Measurements from ENCODE around the gene MND1.
A peak's percentile ranks its signal among the peaks of the same experiment; 100 is the strongest.
"Not testable (repeated sequence)": the region's sequence is repeated elsewhere in the genome, so short reads cannot be mapped to it uniquely, and the experiment has no call there.

MND1 gene

GRCh38 chr4:153408932-153409331 is 64.4 kb downstream of the MND1 start:
- FAIRE-seq = peak; percentile 70

- no peak for FAIRE-seq
Observed at GRCh38 chr4:153409412-153409811, 64.9 kb downstream of the MND1 start.

DNA sequence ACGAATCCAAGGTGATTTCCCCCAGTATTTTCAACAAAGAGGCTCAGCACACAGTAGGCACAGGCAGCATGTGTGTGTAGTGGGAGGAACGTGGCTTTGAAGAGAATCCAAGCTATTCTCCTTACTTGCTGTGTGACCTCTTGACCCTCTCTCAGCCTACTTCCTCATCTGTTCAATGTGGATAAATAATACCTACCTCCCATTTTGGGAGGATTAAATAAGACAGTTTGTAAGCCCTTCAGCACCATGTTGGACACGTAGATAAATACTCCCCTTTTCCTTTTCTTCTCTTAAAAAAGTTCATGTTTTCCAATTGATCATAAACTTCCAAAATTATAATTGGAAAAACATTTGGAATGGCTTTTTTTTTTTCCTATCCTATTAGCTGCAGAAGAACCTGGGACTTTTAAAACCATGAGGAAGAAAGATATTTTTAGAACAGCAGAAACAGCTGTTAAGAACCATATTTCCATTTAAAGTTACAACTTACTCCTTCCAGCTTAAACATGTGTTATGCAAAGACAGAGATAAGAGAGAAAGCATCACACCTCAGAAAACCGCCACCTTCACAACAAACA is 65.5 kb downstream of the MND1 start:
- FAIRE-seq = no peak

DNA sequence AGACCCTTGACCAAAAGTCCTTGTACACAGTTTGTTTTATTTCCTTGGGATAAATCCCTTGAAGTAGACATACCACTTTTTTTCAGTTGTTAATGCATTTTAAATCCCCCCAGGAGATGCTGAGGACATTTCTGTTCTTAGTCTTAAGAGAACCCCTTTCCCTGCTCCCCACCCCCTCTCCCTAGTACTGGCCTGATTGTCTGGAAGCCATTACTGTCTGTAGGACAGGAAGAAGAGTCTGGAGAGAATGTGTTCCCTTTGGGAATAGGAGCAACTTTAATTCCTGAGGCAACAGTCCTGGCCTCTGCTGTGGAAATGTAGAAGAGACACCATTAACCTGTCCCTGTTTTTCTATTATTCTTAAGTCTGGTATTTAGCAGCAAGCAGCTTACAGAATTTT is 69.4 kb downstream of the MND1 start:
- FAIRE-seq = no peak

- FAIRE-seq = not testable (repeated sequence)
Observed at GRCh38 chr4:153416456-153416855, 72.0 kb downstream of the MND1 start.

GRCh38 chr4:153418121-153418520 is 73.6 kb downstream of the MND1 start:
- no peak for FAIRE-seq

DNA sequence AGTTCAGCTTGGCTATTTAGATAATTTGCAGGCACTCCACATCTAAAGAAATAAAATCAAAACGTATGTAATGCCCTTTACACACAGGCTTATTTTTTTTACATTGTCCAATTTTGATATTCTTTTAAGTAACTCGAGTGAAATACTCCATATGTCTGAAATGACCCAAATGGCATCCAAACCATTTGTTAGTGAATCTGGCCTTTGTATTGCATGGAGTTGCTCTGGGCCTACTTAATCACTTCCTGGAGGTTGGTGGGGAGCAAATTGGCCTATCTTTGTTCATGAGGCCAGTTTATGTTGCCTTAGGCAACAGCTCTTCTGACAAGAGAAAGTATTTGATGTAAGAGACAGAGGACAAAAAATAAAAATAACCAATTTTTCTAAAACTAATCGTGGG is 74.1 kb downstream of the MND1 start:
- FAIRE-seq = no peak

- FAIRE-seq = no peak
Observed at GRCh38 chr4:153419029-153419428, 74.5 kb downstream of the MND1 start.

- no peak for FAIRE-seq
Observed at GRCh38 chr4:153419673-153420278, 75.3 kb downstream of the MND1 start.

- no peak for FAIRE-seq
Observed at GRCh38 chr4:153420361-153420760, 75.9 kb downstream of the MND1 start.

- no peak for FAIRE-seq
Observed at GRCh38 chr4:153421941-153422340, 77.5 kb downstream of the MND1 start.

DNA sequence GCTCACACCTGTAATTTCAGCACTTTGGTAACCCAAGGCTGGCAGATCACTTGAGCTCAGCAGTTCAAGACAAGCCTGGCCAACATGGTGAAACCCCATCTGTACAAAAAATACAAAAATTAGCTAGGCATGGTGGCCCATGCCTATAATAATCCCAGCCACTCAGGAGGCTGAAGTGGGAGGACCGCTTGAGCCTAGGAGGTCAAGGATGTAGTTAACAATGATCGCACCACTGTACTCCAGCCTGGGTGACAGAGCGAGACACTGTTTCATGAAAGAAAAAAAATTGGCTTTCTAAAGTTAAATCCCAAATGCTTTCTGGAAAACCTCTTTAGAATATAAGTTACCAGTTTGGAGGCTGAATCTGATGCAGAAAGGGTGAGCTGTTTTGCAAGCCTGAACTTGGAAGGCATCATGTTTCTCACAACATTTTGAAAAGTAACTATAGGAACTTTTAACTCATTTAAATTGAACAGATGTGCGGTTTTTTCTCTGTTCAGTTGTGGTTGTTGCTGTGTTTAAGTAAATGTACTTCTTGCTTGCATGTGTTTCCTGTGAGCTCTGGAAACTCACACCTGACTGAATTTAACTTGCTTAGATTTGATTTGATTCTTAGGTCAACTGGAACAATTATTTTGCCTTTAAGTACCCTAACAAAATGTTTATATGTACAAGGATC is 81.9 kb downstream of the MND1 start:
- FAIRE-seq = no peak

GRCh38 chr4:153427363-153428071 is 83.0 kb downstream of the MND1 start:
- FAIRE-seq = no peak

DNA sequence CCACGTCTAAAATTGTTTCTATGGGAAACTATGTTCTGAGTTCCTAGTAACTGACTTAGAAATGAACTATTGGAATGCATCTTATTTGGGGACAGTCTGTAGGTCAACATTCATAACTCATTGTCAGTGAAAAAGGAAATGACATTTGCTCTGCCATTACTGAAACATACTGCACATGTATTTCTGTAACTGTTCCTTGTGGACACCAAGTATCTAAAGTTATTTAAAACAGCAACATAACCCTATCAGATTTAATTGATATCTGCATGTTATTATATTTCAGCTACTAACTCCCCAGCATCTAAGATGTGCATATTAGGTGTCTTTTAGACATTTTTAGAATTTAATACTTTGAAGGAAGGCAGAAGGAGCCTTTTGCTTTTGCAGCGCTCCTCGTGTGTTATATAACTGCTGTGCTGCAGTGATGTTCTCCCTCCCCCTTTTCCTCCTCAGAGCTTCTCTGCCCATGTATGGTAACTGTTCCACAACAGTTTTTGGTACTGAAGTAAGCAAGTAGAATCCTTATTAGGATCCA is 84.5 kb downstream of the MND1 start:
- no peak for FAIRE-seq

- no peak for FAIRE-seq
Observed at GRCh38 chr4:153432965-153433753, 88.7 kb downstream of the MND1 start.

DNA sequence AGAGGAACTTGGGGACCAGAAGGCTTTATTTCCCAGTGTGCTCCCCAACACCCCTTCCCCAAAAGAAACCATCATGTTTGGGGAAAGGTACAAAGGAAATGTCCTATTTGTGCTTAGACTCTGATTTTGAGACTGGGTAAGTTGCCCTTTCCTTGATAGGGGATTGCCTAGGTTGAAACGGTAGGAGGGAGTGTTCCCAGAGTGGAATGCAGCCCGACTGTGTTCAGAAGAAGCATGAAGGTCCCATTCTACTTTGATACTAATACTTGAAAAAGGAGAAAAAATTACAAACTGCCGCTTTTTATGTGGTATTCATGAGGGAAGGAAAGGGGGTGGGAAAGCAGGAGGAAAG is 89.2 kb downstream of the MND1 start:
- no peak for FAIRE-seq

DNA sequence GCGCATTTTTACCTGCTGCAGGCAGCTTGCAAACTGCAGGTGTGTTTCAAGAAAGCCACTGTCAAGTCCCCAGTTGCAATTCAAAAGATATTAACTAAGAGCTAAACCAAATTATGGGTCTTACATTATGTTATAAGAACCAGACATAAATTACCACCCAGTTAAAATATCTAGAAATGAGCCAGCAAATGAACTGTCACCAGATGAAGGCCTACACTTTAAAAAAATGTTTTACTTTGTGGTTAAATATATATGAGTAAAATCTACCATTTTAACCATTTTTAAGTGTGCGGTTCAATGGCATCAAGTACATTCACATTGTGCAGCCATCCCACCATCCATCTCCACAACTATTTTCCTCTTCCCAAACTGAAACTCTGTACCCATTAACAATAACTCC is 89.7 kb downstream of the MND1 start:
- FAIRE-seq = no peak

GRCh38 chr4:153438916-153439756 is 94.6 kb downstream of the MND1 start:
- no peak for FAIRE-seq

DNA sequence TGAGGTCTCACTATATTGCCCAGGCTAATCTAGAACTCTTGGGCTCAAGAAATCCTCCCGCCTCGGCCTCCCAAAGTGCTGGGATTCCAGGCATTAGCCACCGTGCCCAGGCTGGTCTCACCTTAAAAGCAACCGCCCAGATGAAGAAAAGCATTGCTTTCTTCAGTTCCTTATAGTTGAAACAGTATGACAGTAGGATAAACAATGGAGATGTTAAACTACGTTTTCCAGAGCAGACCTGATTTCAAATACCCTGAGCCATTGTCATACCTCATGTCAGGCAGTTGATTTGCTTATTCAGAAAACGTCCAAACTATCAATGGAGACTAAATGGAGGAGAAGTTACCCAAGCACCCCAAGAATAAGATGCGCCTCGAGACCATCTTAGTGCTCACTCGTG is 95.3 kb downstream of the MND1 start:
- FAIRE-seq = no peak

DNA sequence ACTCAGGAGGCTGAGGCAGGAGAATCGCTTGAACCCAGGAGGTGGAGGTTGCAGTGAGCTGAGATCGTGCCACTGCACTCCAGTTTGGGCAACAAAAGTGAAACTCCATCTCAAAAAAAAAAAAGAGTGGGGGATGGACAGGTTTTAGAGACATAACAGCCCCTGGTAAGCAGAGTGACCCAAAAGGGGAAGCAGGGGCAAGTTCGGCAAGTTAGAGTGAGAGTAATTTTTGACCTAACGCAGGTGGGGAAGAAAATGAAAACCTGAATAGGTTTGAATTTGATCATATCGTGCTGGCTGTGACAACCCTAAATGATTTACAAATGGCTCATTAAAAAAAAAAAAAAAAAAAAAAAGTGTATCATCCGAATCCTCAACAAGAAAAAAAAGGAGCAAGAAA is 96.0 kb downstream of the MND1 start:
- no peak for FAIRE-seq

- FAIRE-seq = no peak
Observed at GRCh38 chr4:153447175-153447905, 102.9 kb downstream of the MND1 start.

All from islet of Langerhans (tissue), 1 donor.